GM18858 (cell line): ENCODE results near the gene LRRC32.
"Not testable (repeated sequence)": the region's sequence is repeated elsewhere in the genome, so short reads cannot be mapped to it uniquely, and the experiment has no call there.

Experiments
- ATAC-seq: cut with Tn5 transposase; IDR thresholded peaks from one replicate; pipeline ENCODE4 v1.9.1; 2021; ENCODE audit not compliant: unreplicated experiment

LRRC32 gene

GRCh38 chr11:76653012-76653673 is 17.4 kb downstream of the LRRC32 start:
- ATAC-seq, result no peak

- ATAC-seq, result no peak
These were observed 20.6 kb downstream of the LRRC32 start for GRCh38 chr11:76649851-76650372.

GRCh38 chr11:76649011-76649410 is 21.5 kb downstream of the LRRC32 start:
- no peak for ATAC-seq

- no peak for ATAC-seq
These were observed 22.5 kb downstream of the LRRC32 start for GRCh38 chr11:76648061-76648460.

GRCh38 chr11:76646882-76647534 is 23.5 kb downstream of the LRRC32 start:
- ATAC-seq, result no peak

GRCh38 chr11:76644591-76644990 is 26.0 kb downstream of the LRRC32 start:
- no peak for ATAC-seq

GRCh38 chr11:76643711-76644110 is 26.8 kb downstream of the LRRC32 start:
- not testable (repeated sequence) for ATAC-seq

- ATAC-seq, result no peak
These were observed 28.2 kb downstream of the LRRC32 start for GRCh38 chr11:76642341-76642740.

GRCh38 chr11:76641905-76642304 is 28.6 kb downstream of the LRRC32 start:
- no peak for ATAC-seq

GRCh38 chr11:76640501-76640900 is 30.0 kb downstream of the LRRC32 start:
- ATAC-seq, result no peak

GRCh38 chr11:76639621-76640020 is 30.9 kb downstream of the LRRC32 start:
- no peak for ATAC-seq

- no peak for ATAC-seq
These were observed 32.0 kb downstream of the LRRC32 start for GRCh38 chr11:76638270-76639197.

GRCh38 chr11:76637491-76638269 is 32.9 kb downstream of the LRRC32 start:
- peak; percentile 81 for ATAC-seq

GRCh38 chr11:76636826-76637460 is 33.6 kb downstream of the LRRC32 start:
- ATAC-seq, result no peak

GRCh38 chr11:76635991-76636738 is 34.4 kb downstream of the LRRC32 start:
- no peak for ATAC-seq

- no peak for ATAC-seq
These were observed 35.7 kb downstream of the LRRC32 start for GRCh38 chr11:76634886-76635285.

- ATAC-seq, result no peak
These were observed 38.1 kb downstream of the LRRC32 start for GRCh38 chr11:76632492-76632891.

GRCh38 chr11:76631566-76632308 is 38.8 kb downstream of the LRRC32 start:
- no peak for ATAC-seq
